ENCODE measurements around the gene LUZP1. TPM values are rescaled to one million over a fixed set of nuclear protein-coding genes. Genes with fewer than 3 reads are reported as not detected.
"Not testable (repeated sequence)": the region's sequence is repeated elsewhere in the genome, so short reads cannot be mapped to it uniquely, and the experiment has no call there.

Gene LUZP1
- total and polyA plus RNA-seq, 10 of the 15 experiments (the other 5 are each of a cell fraction or from before 2014, with no cell fraction given), result 11.3 to 28.2 (median 17.3) TPM

GRCh38 chr1:23188936-23189452, 20.3 kb upstream of the LUZP1 start:
- DNase-seq (ENCODE audit: low read depth, low spot score); H3K79me2 ChIP-seq (ENCODE audit: control insufficient read depth, insufficient read depth, low read length); intact Hi-C loops (cut with micrococcal nuclease; ENCODE audit: unreplicated experiment); H3K9me3 ChIP-seq (replicated peaks; ENCODE audit: control insufficient read depth, insufficient read depth, low read length); ATAC-seq; H3K4me3 ChIP-seq; FAIRE-seq; BruUV-seq (replicated peaks); H3K27ac ChIP-seq (ENCODE audit: control insufficient read depth, insufficient read depth); H2AFZ ChIP-seq (ENCODE audit: control insufficient read depth, low read depth, low read length); H3K9ac ChIP-seq (ENCODE audit: control insufficient read depth, insufficient read depth, low read length); H4K20me1 ChIP-seq (ENCODE audit: control insufficient read depth, insufficient read depth); H3K4me1 ChIP-seq (ENCODE audit: control insufficient read depth, insufficient read depth, low read length); H3K4me2 ChIP-seq (ENCODE audit: control insufficient read depth, insufficient read depth); H3K27me3 ChIP-seq (replicated peaks in 1 of 2; ENCODE audit: control insufficient read depth in 2 of 2, insufficient read depth in 2 of 2, low read length in 1 of 2); H3K36me3 ChIP-seq (ENCODE audit: control insufficient read depth in 2 of 2, insufficient read depth in 2 of 2, low read length in 1 of 2); SMC1A ChIA-PET (ENCODE audit: uncharacterized antibody, unreplicated experiment); POLR2A ChIA-PET: not testable (repeated sequence)
- ChIA-PET CTCF (interaction anchor here (22.0 kb wide), 1 partner anchor 95 kb away, joined by 961 read pairs; no protein-coding TSS in a partner anchor), RAD21 (ENCODE audit: unreplicated experiment) (interaction anchor here (0.7 kb wide), 1 partner anchor 25 kb away, joined by 3 read pairs; no protein-coding TSS in a partner anchor)
- 90% methylated on average over 12 of the region's 13 CpGs for WGBS (ENCODE audit: insufficient coverage, insufficient replicate concordance, low lambda C conversion rate, missing lambda C conversion rate)
- in situ Hi-C loops (cut with MboI), result loop anchor here (5.0 kb wide), 2 partner anchors 92 to 212 kb away; no protein-coding TSS in a partner anchor

GRCh38 chr1:23188434-23188884, 19.8 kb upstream of the LUZP1 start:
- no peak for DNase-seq (ENCODE audit: low read depth, low spot score)
- Histone ChIP-seq H3K79me2 (ENCODE audit: control insufficient read depth, insufficient read depth, low read length) (no peaks in the 10 kb centered on the region), H3K4me2 (ENCODE audit: control insufficient read depth, insufficient read depth) (no peak overlapping the region), H3K9me3 (replicated peaks; ENCODE audit: control insufficient read depth, insufficient read depth, low read length) (no peaks in the 10 kb centered on the region), H4K20me1 (ENCODE audit: control insufficient read depth, insufficient read depth) (no peaks in the 10 kb centered on the region), H3K36me3 (ENCODE audit: control insufficient read depth in 2 of 2, insufficient read depth in 2 of 2, low read length in 1 of 2) (no peaks in the 10 kb centered on the region), H3K4me1 (ENCODE audit: control insufficient read depth, insufficient read depth, low read length) (no peaks in the 10 kb centered on the region; the same call in 1 of the 2 replicates), H3K4me3 (no peak overlapping the region), H2AFZ (ENCODE audit: control insufficient read depth, low read depth, low read length) (no peak overlapping the region), H3K9ac (ENCODE audit: control insufficient read depth, insufficient read depth, low read length) (no peak overlapping the region), H3K27me3 (replicated peaks in 1 of 2; ENCODE audit: control insufficient read depth in 2 of 2, insufficient read depth in 2 of 2, low read length in 1 of 2) (no peaks in the 10 kb centered on the region), H3K27ac (ENCODE audit: control insufficient read depth, insufficient read depth) (no peak overlapping the region)
- ChIA-PET SMC1A (ENCODE audit: uncharacterized antibody, unreplicated experiment) (interaction anchor here (0.7 to 7.3 kb wide), 3 partner anchors 12 to 212 kb away, joined by 3 to 455 read pairs (median 4); no protein-coding TSS in a partner anchor), RAD21 (ENCODE audit: unreplicated experiment) (interaction anchor here (0.5 to 7.0 kb wide), 2 partner anchors 78 to 87 kb away, joined by 3 to 338 read pairs; no protein-coding TSS in a partner anchor), POLR2A (no interaction called here), CTCF (interaction anchor here (7.1 to 22.0 kb wide), 2 partner anchors 94 to 211 kb away, joined by 114 to 961 read pairs; partner anchors contain the start of gene LACTBL1)
- WGBS (ENCODE audit: insufficient coverage, insufficient replicate concordance, low lambda C conversion rate, missing lambda C conversion rate), result 25% methylated on average over 6 of the region's 6 CpGs
- in situ Hi-C loops (cut with MboI), result loop anchor here (5.0 kb wide), 2 partner anchors 91 to 211 kb away; no protein-coding TSS in a partner anchor
- no TSS peak for BruUV-seq (replicated peaks)
- intact Hi-C loops (cut with micrococcal nuclease; ENCODE audit: unreplicated experiment), result no loop called here
- FAIRE-seq, result no peak
- TF ChIP-seq HDGF (IDR thresholded peaks at IDR 0.05) (no peak), EED (IDR thresholded peaks at IDR 0.05; ENCODE audit: low read depth) (no peak), SPI1 (IDR thresholded peaks at IDR 0.05; ENCODE audit: borderline replicate concordance, insufficient read depth, low read depth, low read length) (no peak), GABPA (IDR thresholded peaks at IDR 0.05; ENCODE audit: low read depth) (no peak), ATF7 (IDR thresholded peaks at IDR 0.05; ENCODE audit: low read depth) (no peak), FOS (IDR thresholded peaks at IDR 0.05; ENCODE audit: borderline replicate concordance, extremely low read depth, insufficient read length) (no peak), POLR2AphosphoS2 (IDR thresholded peaks at IDR 0.05; ENCODE audit: low read depth, low read length) (no peak)
- TF ChIP-seq, protein P1, sequence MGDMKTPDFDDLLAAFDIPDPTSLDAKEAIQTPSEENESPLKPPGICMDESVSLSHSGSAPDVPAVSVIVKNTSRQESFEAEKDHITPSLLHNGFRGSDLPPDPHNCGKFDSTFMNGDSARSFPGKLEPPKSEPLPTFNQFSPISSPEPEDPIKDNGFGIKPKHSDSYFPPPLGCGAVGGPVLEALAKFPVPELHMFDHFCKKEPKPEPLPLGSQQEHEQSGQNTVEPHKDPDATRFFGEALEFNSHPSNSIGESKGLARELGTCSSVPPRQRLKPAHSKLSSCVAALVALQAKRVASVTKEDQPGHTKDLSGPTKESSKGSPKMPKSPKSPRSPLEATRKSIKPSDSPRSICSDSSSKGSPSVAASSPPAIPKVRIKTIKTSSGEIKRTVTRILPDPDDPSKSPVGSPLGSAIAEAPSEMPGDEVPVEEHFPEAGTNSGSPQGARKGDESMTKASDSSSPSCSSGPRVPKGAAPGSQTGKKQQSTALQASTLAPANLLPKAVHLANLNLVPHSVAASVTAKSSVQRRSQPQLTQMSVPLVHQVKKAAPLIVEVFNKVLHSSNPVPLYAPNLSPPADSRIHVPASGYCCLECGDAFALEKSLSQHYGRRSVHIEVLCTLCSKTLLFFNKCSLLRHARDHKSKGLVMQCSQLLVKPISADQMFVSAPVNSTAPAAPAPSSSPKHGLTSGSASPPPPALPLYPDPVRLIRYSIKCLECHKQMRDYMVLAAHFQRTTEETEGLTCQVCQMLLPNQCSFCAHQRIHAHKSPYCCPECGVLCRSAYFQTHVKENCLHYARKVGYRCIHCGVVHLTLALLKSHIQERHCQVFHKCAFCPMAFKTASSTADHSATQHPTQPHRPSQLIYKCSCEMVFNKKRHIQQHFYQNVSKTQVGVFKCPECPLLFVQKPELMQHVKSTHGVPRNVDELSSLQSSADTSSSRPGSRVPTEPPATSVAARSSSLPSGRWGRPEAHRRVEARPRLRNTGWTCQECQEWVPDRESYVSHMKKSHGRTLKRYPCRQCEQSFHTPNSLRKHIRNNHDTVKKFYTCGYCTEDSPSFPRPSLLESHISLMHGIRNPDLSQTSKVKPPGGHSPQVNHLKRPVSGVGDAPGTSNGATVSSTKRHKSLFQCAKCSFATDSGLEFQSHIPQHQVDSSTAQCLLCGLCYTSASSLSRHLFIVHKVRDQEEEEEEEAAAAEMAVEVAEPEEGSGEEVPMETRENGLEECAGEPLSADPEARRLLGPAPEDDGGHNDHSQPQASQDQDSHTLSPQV (IDR thresholded peaks at IDR 0.05), result no peak
- no peak for ATAC-seq

Measured in GM12878 (cell line).